Measurements from ENCODE around the gene SMARCD1. TPM values are rescaled to one million over a fixed set of nuclear protein-coding genes. Genes with fewer than 3 reads are reported as not detected.

The SMARCD1 gene
- 10 to 100 TPM; 34.2 to 52.7 TPM for total RNA-seq

DNA sequence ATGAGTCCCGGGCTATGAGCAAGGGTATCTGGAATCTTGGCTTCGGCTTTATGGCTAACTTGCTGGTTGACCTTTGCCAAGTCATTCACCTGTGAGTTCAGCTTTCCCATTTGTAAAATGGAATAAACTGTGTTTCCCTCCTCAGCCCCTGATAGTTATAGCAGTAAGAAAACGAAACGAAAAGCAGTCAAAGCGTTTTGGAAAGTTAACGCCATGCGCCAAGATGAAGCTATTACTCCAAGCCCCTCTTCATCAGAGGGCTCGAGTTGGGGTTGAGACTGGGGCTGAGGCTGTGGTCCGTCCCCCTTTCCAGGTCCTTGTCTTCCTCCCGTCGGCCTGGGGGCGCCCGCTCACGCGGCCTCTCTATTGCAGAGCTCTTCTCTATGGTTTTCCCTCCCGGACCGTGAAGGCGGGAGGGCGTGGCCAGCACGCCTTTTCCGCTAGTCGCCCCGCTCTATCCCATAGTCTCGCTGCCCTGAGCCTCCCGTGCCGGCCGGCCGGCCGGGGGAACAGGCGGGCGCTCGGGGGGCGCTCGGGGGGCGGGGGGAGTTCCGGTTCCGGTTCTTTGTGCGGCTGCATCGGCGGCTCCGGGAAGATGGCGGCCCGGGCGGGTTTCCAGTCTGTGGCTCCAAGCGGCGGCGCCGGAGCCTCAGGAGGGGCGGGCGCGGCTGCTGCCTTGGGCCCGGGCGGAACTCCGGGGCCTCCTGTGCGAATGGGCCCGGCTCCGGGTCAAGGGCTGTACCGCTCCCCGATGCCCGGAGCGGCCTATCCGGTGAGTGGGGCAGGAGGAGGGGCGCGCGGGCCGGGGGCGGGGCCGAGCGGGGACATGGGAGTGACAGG is at the start of gene SMARCD1:
SMARCD1 (plus strand) TSS at position 568 of the 840 bp plus-strand sequence; CDS start at position 596, 28 bp downstream.
- intact Hi-C loops (cut with DNase I): no loop called here
- ATAC-seq: peak; percentile 92
- peak within 1 kb of the TSS; percentile 86 to 96 (median 88) for H3K27ac ChIP-seq

DNA sequence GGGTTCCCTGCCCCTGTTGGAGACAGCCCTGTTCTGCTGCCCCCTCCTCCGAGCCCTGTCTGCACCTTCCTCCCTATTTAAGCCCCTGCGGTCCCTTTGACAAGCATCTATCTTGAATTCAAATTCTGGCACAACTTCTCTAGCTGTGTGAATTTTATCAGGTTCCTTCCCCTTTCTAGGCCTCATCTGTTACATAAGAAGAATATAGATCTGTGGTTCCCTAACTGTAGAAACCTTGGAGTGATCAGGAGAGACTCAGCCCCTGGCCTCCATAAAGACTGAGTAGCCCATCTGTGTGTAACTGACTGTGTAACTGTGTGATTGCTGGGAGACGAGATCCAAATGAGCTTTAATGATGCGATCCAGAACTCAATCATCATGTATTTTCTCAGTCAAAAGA is 46.8 kb upstream of the SMARCD1 start:
- no peak for ATAC-seq
- no peak for DNase-seq
- TF ChIP-seq, protein P1, sequence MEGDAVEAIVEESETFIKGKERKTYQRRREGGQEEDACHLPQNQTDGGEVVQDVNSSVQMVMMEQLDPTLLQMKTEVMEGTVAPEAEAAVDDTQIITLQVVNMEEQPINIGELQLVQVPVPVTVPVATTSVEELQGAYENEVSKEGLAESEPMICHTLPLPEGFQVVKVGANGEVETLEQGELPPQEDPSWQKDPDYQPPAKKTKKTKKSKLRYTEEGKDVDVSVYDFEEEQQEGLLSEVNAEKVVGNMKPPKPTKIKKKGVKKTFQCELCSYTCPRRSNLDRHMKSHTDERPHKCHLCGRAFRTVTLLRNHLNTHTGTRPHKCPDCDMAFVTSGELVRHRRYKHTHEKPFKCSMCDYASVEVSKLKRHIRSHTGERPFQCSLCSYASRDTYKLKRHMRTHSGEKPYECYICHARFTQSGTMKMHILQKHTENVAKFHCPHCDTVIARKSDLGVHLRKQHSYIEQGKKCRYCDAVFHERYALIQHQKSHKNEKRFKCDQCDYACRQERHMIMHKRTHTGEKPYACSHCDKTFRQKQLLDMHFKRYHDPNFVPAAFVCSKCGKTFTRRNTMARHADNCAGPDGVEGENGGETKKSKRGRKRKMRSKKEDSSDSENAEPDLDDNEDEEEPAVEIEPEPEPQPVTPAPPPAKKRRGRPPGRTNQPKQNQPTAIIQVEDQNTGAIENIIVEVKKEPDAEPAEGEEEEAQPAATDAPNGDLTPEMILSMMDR (IDR thresholded peaks at IDR 0.05): no peak
- no peak for TF ChIP-seq POLR2A (IDR thresholded peaks at IDR 0.05)
- H3K27me3 ChIP-seq: no peaks in the 10 kb centered on the region
- H3K4me3 ChIP-seq: no peak overlapping the region
- 89 to 90% methylated on average over 4 of the region's 4 CpGs for WGBS, 2 donors
- no peaks in the 10 kb centered on the region for H3K36me3 ChIP-seq (replicated peaks in 1 of 2; ENCODE audit: insufficient read depth in 1 of 2, low read depth in 2 of 2)
- H3K27ac ChIP-seq: no peak overlapping the region
- no peaks in the 10 kb centered on the region for H3K4me1 ChIP-seq
- no peaks in the 10 kb centered on the region for H3K9me3 ChIP-seq
- intact Hi-C loops (cut with DNase I): no loop called here

More for the DNA sequence above, at the start of gene SMARCD1:
- peak; percentile 87 to 93 (median 92) for DNase-seq
- Histone ChIP-seq H3K36me3 (replicated peaks in 1 of 2; ENCODE audit: insufficient read depth in 1 of 2, low read depth in 2 of 2) (peaks cover 0 to 6% of the 10 kb centered on the region in 2 donors), H3K4me3 (peak within 1 kb of the TSS; percentile 87 to 93), H3K9me3 (no peaks in the 10 kb centered on the region), H3K4me1 (peaks cover 23% of the 10 kb centered on the region), H3K27me3 (no peaks in the 10 kb centered on the region)
- TF ChIP-seq POLR2A (IDR thresholded peaks at IDR 0.05): peak in 2 of 3 donors; percentile 46 to 59
- TF ChIP-seq, protein P1 (IDR thresholded peaks at IDR 0.05): peak in 3 of 7 experiments; percentile 6 to 53 (median 22)
- WGBS, 2 donors: 0% methylated on average over 9 to 41 of the region's 69 CpGs

- Histone ChIP-seq H3K27me3 (no peaks in the 10 kb centered on the region), H3K27ac (no peak overlapping the region), H3K36me3 (replicated peaks in 1 of 2; ENCODE audit: insufficient read depth in 1 of 2, low read depth in 2 of 2) (no peaks in the 10 kb centered on the region), H3K9me3 (no peaks in the 10 kb centered on the region), H3K4me1 (no peaks in the 10 kb centered on the region), H3K4me3 (no peak overlapping the region)
- intact Hi-C loops (cut with DNase I): no loop called here
- DNase-seq (peak; percentile 81 to 91 (median 86)), ATAC-seq (peak; percentile 90)
- TF ChIP-seq, protein P1 (IDR thresholded peaks at IDR 0.05): peak; percentile 74 to 91 (median 87)
- TF ChIP-seq POLR2A (IDR thresholded peaks at IDR 0.05): no peak
- WGBS, 2 donors: 39% methylated on average over 9 of the region's 9 CpGs
Measured at GRCh38 chr12:50039151-50039835, 45.8 kb upstream of the SMARCD1 start.

DNA sequence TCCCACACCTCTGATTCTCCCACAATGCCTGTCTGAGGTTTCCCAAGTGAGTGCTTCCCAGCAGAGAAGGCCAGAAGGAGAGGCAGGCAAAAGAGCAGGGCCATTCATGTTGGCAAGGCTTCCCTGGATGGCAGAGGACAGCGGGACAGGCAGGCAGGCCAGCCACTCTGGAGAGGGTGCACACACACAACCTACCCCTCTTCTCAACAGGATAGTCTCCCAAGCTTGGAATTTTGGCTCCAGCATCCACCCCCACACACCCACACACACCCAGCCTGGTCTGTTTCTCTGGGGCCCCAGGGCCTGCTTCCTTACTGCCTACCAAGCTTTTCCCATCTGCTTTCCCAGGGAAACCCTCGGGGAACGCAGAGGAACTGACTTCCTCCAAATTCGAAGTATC is 44.5 kb upstream of the SMARCD1 start:
- DNase-seq: no peak
- no peaks in the 10 kb centered on the region for H3K27me3 ChIP-seq
- intact Hi-C loops (cut with DNase I): no loop called here
- H3K4me1 ChIP-seq: no peaks in the 10 kb centered on the region
- 45 to 73% methylated on average over 4 of the region's 4 CpGs for WGBS, 2 donors
- no peak overlapping the region for H3K4me3 ChIP-seq
- no peak for ATAC-seq
- TF ChIP-seq, protein P1 (IDR thresholded peaks at IDR 0.05): no peak
- no peak for TF ChIP-seq POLR2A (IDR thresholded peaks at IDR 0.05)
- H3K9me3 ChIP-seq: no peaks in the 10 kb centered on the region
- H3K27ac ChIP-seq: no peak overlapping the region
- H3K36me3 ChIP-seq (replicated peaks in 1 of 2; ENCODE audit: insufficient read depth in 1 of 2, low read depth in 2 of 2): no peaks in the 10 kb centered on the region
